Mesenchymal stem cell (in vitro differentiated cells and primary cell): ENCODE data around the gene HOXB2.

ENCODE experiments used
- DNase-seq: peaks from one replicate; pipeline ENCODE4 v3.0.0-alpha.2; 2013
- H2AFZ ChIP-seq: one replicate; pipeline ENCODE4 v1.6.1; 2013; ENCODE audit warnings: low read depth, mild to moderate bottlenecking, control low read depth, inconsistent platforms, low read length, moderate library complexity
- H2AK5ac ChIP-seq: 2 replicates; pipeline ENCODE4 v1.6.1; 2013; ENCODE audit warnings: low read length, moderate library complexity, mild to moderate bottlenecking, inconsistent platforms; ENCODE audit not compliant: severe bottlenecking
- H2BK120ac ChIP-seq: one replicate; pipeline ENCODE4 v1.6.1; 2013; ENCODE audit warnings: low read depth, mild to moderate bottlenecking, inconsistent platforms, low read length, moderate library complexity
- H2BK12ac ChIP-seq, 2 experiments: one replicate each; pipeline ENCODE4 v1.6.1; 2013; ENCODE audit warnings: inconsistent platforms in 2 of 2, low read length in 2 of 2, mild to moderate bottlenecking in 2 of 2, moderate library complexity in 2 of 2, control low read depth in 1 of 2
- H2BK15ac ChIP-seq: one replicate; pipeline ENCODE4 v1.6.1; 2013; ENCODE audit warnings: mild to moderate bottlenecking, low read depth, inconsistent platforms; ENCODE audit not compliant: poor library complexity, severe bottlenecking
- H2BK5ac ChIP-seq: 2 replicates; pipeline ENCODE4 v1.6.1; 2013; ENCODE audit warnings: low read depth, mild to moderate bottlenecking, low read length, control low read depth, inconsistent platforms; ENCODE audit not compliant: poor library complexity, severe bottlenecking
- H3K14ac ChIP-seq, 2 experiments: one replicate each; pipeline ENCODE4 v1.6.1; 2013; ENCODE audit warnings: inconsistent platforms in 2 of 2, low read length in 2 of 2, control low read depth in 1 of 2, mild to moderate bottlenecking in 1 of 2, moderate library complexity in 1 of 2
- H3K18ac ChIP-seq, 2 experiments: one replicate each; pipeline ENCODE4 v1.6.1; 2013; ENCODE audit warnings: inconsistent platforms in 2 of 2, low read length in 2 of 2, control low read depth in 1 of 2, low read depth in 1 of 2, mild to moderate bottlenecking in 1 of 2
- H3K23ac ChIP-seq, 2 experiments: one replicate each; pipeline ENCODE4 v1.6.1; 2013; ENCODE audit warnings: inconsistent platforms in 2 of 2, low read length in 2 of 2, mild to moderate bottlenecking in 2 of 2, moderate library complexity in 2 of 2, control low read depth in 1 of 2
- H3K27ac ChIP-seq: 2 replicates; pipeline ENCODE4 v1.5.1; 2013; ENCODE audit warnings: mild to moderate bottlenecking, moderate library complexity, low read length, control low read depth, inconsistent platforms; ENCODE audit not compliant: poor library complexity, severe bottlenecking
- H3K27me3 ChIP-seq, 2 experiments: 2 replicates each; pipeline versions ENCODE4 v1.6.1 to v1.7.0; 2013; ENCODE audit warnings: low read length in 2 of 2, mild to moderate bottlenecking in 2 of 2, moderate library complexity in 2 of 2, control low read depth in 1 of 2, inconsistent platforms in 1 of 2; ENCODE audit not compliant: control insufficient read depth in 1 of 2, insufficient read depth in 1 of 2
- H3K36me3 ChIP-seq, 2 experiments: 2 replicates each; pipeline versions ENCODE4 v1.6.1 to v1.7.0; 2013; ENCODE audit warnings: low read length in 2 of 2, control low read depth in 1 of 2, inconsistent platforms in 1 of 2, low read depth in 1 of 2, mild to moderate bottlenecking in 1 of 2; ENCODE audit not compliant: insufficient read depth in 2 of 2, control insufficient read depth in 1 of 2
- H3K4ac ChIP-seq, 2 experiments: one replicate each; pipeline ENCODE4 v1.6.1; 2013; ENCODE audit warnings: inconsistent platforms in 2 of 2, low read length in 2 of 2, mild to moderate bottlenecking in 2 of 2, moderate library complexity in 2 of 2, control low read depth in 1 of 2, low read depth in 1 of 2
- H3K4me1 ChIP-seq: 2 replicates; pipeline ENCODE4 v1.6.1; 2013; ENCODE audit warnings: low read depth, low read length, control low read depth; ENCODE audit not compliant: control insufficient read depth, insufficient read depth
- H3K4me2 ChIP-seq: 2 replicates; pipeline ENCODE4 v1.6.1; 2013; ENCODE audit warnings: low read length, mild to moderate bottlenecking, inconsistent platforms; ENCODE audit not compliant: poor library complexity, severe bottlenecking
- H3K4me3 ChIP-seq, 2 experiments: 2 replicates each; pipeline versions ENCODE4 v1.5.1 to v1.7.0; 2013; ENCODE audit warnings: low read length in 2 of 2, mild to moderate bottlenecking in 2 of 2, control low read depth in 1 of 2, low read depth in 1 of 2; ENCODE audit not compliant: insufficient read depth in 1 of 2
- H3K79me1 ChIP-seq: replicated peaks from 2 replicates; pipeline ENCODE4 v1.6.1; 2013; ENCODE audit warnings: mild to moderate bottlenecking, control low read depth, low read length, inconsistent platforms; ENCODE audit not compliant: poor library complexity, severe bottlenecking
- H3K9ac ChIP-seq: 2 replicates; pipeline ENCODE4 v1.7.0; 2013; ENCODE audit warnings: mild to moderate bottlenecking, low read length, moderate library complexity
- H3K9me3 ChIP-seq: 2 replicates; pipeline ENCODE4 v1.7.0; 2013; ENCODE audit warnings: mild to moderate bottlenecking, low read length; ENCODE audit not compliant: control insufficient read depth
- H4K8ac ChIP-seq: one replicate; pipeline ENCODE4 v1.6.1; 2013; ENCODE audit warnings: inconsistent platforms, mild to moderate bottlenecking, low read length, moderate library complexity
- H4K91ac ChIP-seq: one replicate; pipeline ENCODE4 v1.6.1; 2013; ENCODE audit warnings: mild to moderate bottlenecking, low read length, inconsistent platforms
- WGBS: methylation state at CpG from one replicate; pipeline ENCODE4 v1.1.7; 2013; ENCODE audit warnings: mixed read lengths; 5-methylcytosine and 5-hydroxymethylcytosine counted together

Gene HOXB2

GRCh38 chr17:48528936-48529682, 15.8 kb downstream of the HOXB2 start:
- H3K9me3 ChIP-seq: no peaks in the 10 kb centered on the region
- no peak overlapping the region for H2BK12ac ChIP-seq
- H3K4me2 ChIP-seq: no peak overlapping the region
- no peak overlapping the region for H3K4ac ChIP-seq
- no peaks in the 10 kb centered on the region for H3K36me3 ChIP-seq
- no peak overlapping the region for H2BK120ac ChIP-seq
- H3K79me1 ChIP-seq: no peaks in the 10 kb centered on the region
- no peak overlapping the region for H4K8ac ChIP-seq
- H2AFZ ChIP-seq: no peak overlapping the region
- H4K91ac ChIP-seq: no peak overlapping the region
- no peak overlapping the region for H2BK5ac ChIP-seq
- no peak overlapping the region for H3K23ac ChIP-seq
- no peak overlapping the region for H2AK5ac ChIP-seq
- H3K4me1 ChIP-seq: peaks cover 13% of the 10 kb centered on the region
- 74% methylated on average over 10 of the region's 11 CpGs for WGBS
- no peak overlapping the region for H3K9ac ChIP-seq
- peak overlapping the region; percentile 50 for H2BK15ac ChIP-seq
- no peak overlapping the region for H3K4me3 ChIP-seq
- no peak overlapping the region for H3K27ac ChIP-seq
- no peak overlapping the region for H3K18ac ChIP-seq
- no peak overlapping the region for H3K14ac ChIP-seq
- H3K27me3 ChIP-seq: peaks cover 10 to 17% of the 10 kb centered on the region in 2 experiments
- no peak for DNase-seq

- no peak overlapping the region for H2BK120ac ChIP-seq
- no peak overlapping the region for H3K4ac ChIP-seq
- DNase-seq: peak; percentile 10
- H3K36me3 ChIP-seq: no peaks in the 10 kb centered on the region
- H3K4me1 ChIP-seq: peaks cover 13% of the 10 kb centered on the region
- peaks cover 10 to 17% of the 10 kb centered on the region in 2 experiments for H3K27me3 ChIP-seq
- WGBS: 27% methylated on average over 7 of the region's 7 CpGs
- H2BK12ac ChIP-seq: peak overlapping the region; percentile 56 to 60
- H3K18ac ChIP-seq: no peak overlapping the region
- H3K14ac ChIP-seq: no peak overlapping the region
- peak overlapping the region; percentile 50 for H2AK5ac ChIP-seq
- peak overlapping the region; percentile 82 for H4K8ac ChIP-seq
- peak overlapping the region; percentile 58 for H2BK5ac ChIP-seq
- no peak overlapping the region for H3K9ac ChIP-seq
- H4K91ac ChIP-seq: no peak overlapping the region
- no peak overlapping the region for H3K27ac ChIP-seq
- no peak overlapping the region for H3K4me3 ChIP-seq
- H2BK15ac ChIP-seq: peak overlapping the region; percentile 64
- no peak overlapping the region for H3K4me2 ChIP-seq
- no peaks in the 10 kb centered on the region for H3K9me3 ChIP-seq
- peak overlapping the region in 1 of 2 experiments; percentile 45 for H3K23ac ChIP-seq
- no peak overlapping the region for H2AFZ ChIP-seq
- no peaks in the 10 kb centered on the region for H3K79me1 ChIP-seq
Measured at GRCh38 chr17:48528153-48528935, 16.6 kb downstream of the HOXB2 start.

- peak overlapping the region; percentile 71 to 80 for H3K4ac ChIP-seq
- no peak overlapping the region for H3K9ac ChIP-seq
- H3K36me3 ChIP-seq: no peaks in the 10 kb centered on the region
- H3K4me3 ChIP-seq: no peak overlapping the region
- peak overlapping the region; percentile 56 for H3K4me2 ChIP-seq
- peak overlapping the region; percentile 81 for H4K8ac ChIP-seq
- peak overlapping the region in 1 of 2 experiments; percentile 75 for H3K14ac ChIP-seq
- H3K4me1 ChIP-seq: peaks cover 13% of the 10 kb centered on the region
- DNase-seq: no peak
- no peak overlapping the region for H3K27ac ChIP-seq
- no peak overlapping the region for H2BK5ac ChIP-seq
- H2BK120ac ChIP-seq: peak overlapping the region; percentile 93
- peak overlapping the region; percentile 89 for H4K91ac ChIP-seq
- peak overlapping the region; percentile 63 to 69 for H3K18ac ChIP-seq
- peak overlapping the region in 1 of 2 experiments; percentile 34 for H3K23ac ChIP-seq
- peak overlapping the region; percentile 60 to 72 for H2BK12ac ChIP-seq
- peaks cover 10 to 17% of the 10 kb centered on the region in 2 experiments for H3K27me3 ChIP-seq
- H3K9me3 ChIP-seq: no peaks in the 10 kb centered on the region
- H3K79me1 ChIP-seq: no peaks in the 10 kb centered on the region
- no peak overlapping the region for H2AFZ ChIP-seq
- 42% methylated on average over 12 of the region's 14 CpGs for WGBS
- no peak overlapping the region for H2AK5ac ChIP-seq
- peak overlapping the region; percentile 96 for H2BK15ac ChIP-seq
Measured at GRCh38 chr17:48527547-48527932, 17.4 kb downstream of the HOXB2 start.
